H9 (cell line): ENCODE data around the gene PLD4. TPM values are rescaled to one million over a fixed set of nuclear protein-coding genes. Genes with fewer than 3 reads are reported as not detected.

ENCODE experiments used
- DNase-seq: peaks from one replicate; pipeline ENCODE4 v3.0.0-alpha.2; 2017
- H2AFZ ChIP-seq: one replicate; pipeline ENCODE4 v1.6.1; 2013; ENCODE audit warnings: mild to moderate bottlenecking, low read length, control low read depth, moderate library complexity
- H2AK5ac ChIP-seq: 2 replicates; pipeline ENCODE4 v1.6.1; 2013; ENCODE audit warnings: low read length, control low read depth, mixed read lengths; ENCODE audit not compliant: insufficient read length
- H2BK120ac ChIP-seq: one replicate; pipeline ENCODE4 v1.6.1; 2013; ENCODE audit warnings: low read depth, mild to moderate bottlenecking, low read length, control low read depth, inconsistent platforms; ENCODE audit not compliant: poor library complexity, severe bottlenecking
- H2BK12ac ChIP-seq: 2 replicates; pipeline ENCODE4 v1.6.1; 2013; ENCODE audit warnings: low read length, control low read depth, mixed read lengths, low read depth; ENCODE audit not compliant: insufficient read length
- H2BK15ac ChIP-seq: 2 replicates; pipeline ENCODE4 v1.6.1; 2013; ENCODE audit warnings: low read depth, low read length, control low read depth
- H2BK20ac ChIP-seq: one replicate; pipeline ENCODE4 v1.6.1; 2013; ENCODE audit warnings: low read depth, mild to moderate bottlenecking, low read length, control low read depth, inconsistent platforms; ENCODE audit not compliant: poor library complexity, severe bottlenecking
- H2BK5ac ChIP-seq: 2 replicates; pipeline ENCODE4 v1.6.1; 2013; ENCODE audit warnings: low read length, control low read depth, mixed read lengths; ENCODE audit not compliant: insufficient read length
- H3K14ac ChIP-seq: 2 replicates; pipeline ENCODE4 v1.6.1; 2013; ENCODE audit warnings: low read length, control low read depth; ENCODE audit not compliant: insufficient read depth
- H3K18ac ChIP-seq: 2 replicates; pipeline ENCODE4 v1.6.1; 2013; ENCODE audit warnings: low read depth, mild to moderate bottlenecking, mixed read lengths, low read length, control low read depth; ENCODE audit not compliant: insufficient read length
- H3K23ac ChIP-seq: 2 replicates; pipeline ENCODE4 v1.6.1; 2013; ENCODE audit warnings: low read length, control low read depth, mixed read lengths, low read depth; ENCODE audit not compliant: insufficient read length
- H3K23me2 ChIP-seq: 2 replicates; pipeline ENCODE4 v1.6.1; 2013; ENCODE audit warnings: low read depth, mild to moderate bottlenecking, mixed read lengths, low read length, control low read depth; ENCODE audit not compliant: insufficient read length, poor library complexity, severe bottlenecking
- H3K27ac ChIP-seq: 2 replicates; pipeline ENCODE4 v1.5.1; 2013; ENCODE audit warnings: low read length, control low read depth, mixed read lengths, low read depth; ENCODE audit not compliant: insufficient read length
- H3K27me3 ChIP-seq: 2 replicates; pipeline ENCODE4 v1.6.1; 2013; ENCODE audit warnings: low read length, control low read depth, inconsistent platforms; ENCODE audit not compliant: insufficient read depth
- H3K4ac ChIP-seq: 2 replicates; pipeline ENCODE4 v1.6.1; 2013; ENCODE audit warnings: low read depth, mild to moderate bottlenecking, control low read depth, inconsistent platforms, low read length, moderate library complexity
- H3K4me1 ChIP-seq: 2 replicates; pipeline ENCODE4 v1.6.1; 2013; ENCODE audit warnings: low read length, control low read depth, inconsistent platforms; ENCODE audit not compliant: insufficient read depth
- H3K4me2 ChIP-seq: 2 replicates; pipeline ENCODE4 v1.6.1; 2013; ENCODE audit warnings: low read length, control low read depth, mixed read lengths; ENCODE audit not compliant: insufficient read length, insufficient read depth
- H3K56ac ChIP-seq: 2 replicates; pipeline ENCODE4 v1.6.1; 2013; ENCODE audit warnings: low read depth, mild to moderate bottlenecking, mixed read lengths, low read length, control low read depth; ENCODE audit not compliant: insufficient read length
- H3K79me1 ChIP-seq: 2 replicates; pipeline ENCODE4 v1.6.1; 2013; ENCODE audit warnings: low read depth, mild to moderate bottlenecking, moderate library complexity, low read length, control low read depth, inconsistent platforms; ENCODE audit not compliant: insufficient read depth, poor library complexity, severe bottlenecking
- H3K79me2 ChIP-seq: 2 replicates; pipeline ENCODE4 v1.6.1; 2013; ENCODE audit warnings: low read length, control low read depth, inconsistent platforms; ENCODE audit not compliant: insufficient read depth
- H3K9ac ChIP-seq: 2 replicates; pipeline ENCODE4 v1.6.1; 2013; ENCODE audit warnings: low read length, control low read depth, mixed read lengths; ENCODE audit not compliant: insufficient read length; ENCODE audit errors: extremely low read depth
- H3K9me3 ChIP-seq: one replicate; pipeline ENCODE4 v1.6.1; 2013; ENCODE audit warnings: low read depth, low read length, inconsistent platforms; ENCODE audit not compliant: control insufficient read depth
- H3T11ph ChIP-seq: one replicate; pipeline ENCODE4 v1.6.1; 2013; ENCODE audit warnings: mild to moderate bottlenecking, low read length, control low read depth, inconsistent platforms
- H4K20me1 ChIP-seq: one replicate; pipeline ENCODE4 v1.6.1; 2013; ENCODE audit not compliant: control insufficient read depth, insufficient read length, insufficient read depth
- H4K5ac ChIP-seq: 2 replicates; pipeline ENCODE4 v1.6.1; 2013; ENCODE audit warnings: low read depth, mild to moderate bottlenecking, mixed read lengths, low read length, control low read depth; ENCODE audit not compliant: insufficient read length
- H4K8ac ChIP-seq: replicated peaks from 2 replicates; pipeline ENCODE4 v1.6.1; 2013; ENCODE audit warnings: low read length, control low read depth, mixed read lengths, low read depth; ENCODE audit not compliant: insufficient read length
- H4K91ac ChIP-seq: 2 replicates; pipeline ENCODE4 v1.6.1; 2013; ENCODE audit warnings: low read depth, mild to moderate bottlenecking, moderate library complexity, mixed read lengths, low read length, control low read depth; ENCODE audit not compliant: insufficient read length
- H3K27ac Mint-ChIP-seq, 3 experiments: 2 replicates in 2 of 3; 3 replicates in 1 of 3; pipeline ENCODE4 v1.8.0; 2020 to 2021; ENCODE audit warnings: mixed read lengths in 3 of 3, mild to moderate bottlenecking in 1 of 3, moderate library complexity in 1 of 3
- H3K27me3 Mint-ChIP-seq: 2 replicates; pipeline ENCODE4 v1.8.0; 2021; ENCODE audit warnings: low read depth, mild to moderate bottlenecking, moderate library complexity, mixed read lengths
- H3K36me3 Mint-ChIP-seq, 3 experiments: 2 replicates in 2 of 3; 3 replicates in 1 of 3; pipeline ENCODE4 v1.8.0; 2020 to 2021; ENCODE audit warnings: low read depth in 3 of 3, mixed read lengths in 3 of 3; ENCODE audit not compliant: insufficient read depth in 1 of 3
- H3K4me1 Mint-ChIP-seq, 2 experiments: 2 replicates each; pipeline ENCODE4 v1.8.0; 2020; ENCODE audit warnings: mixed read lengths in 2 of 2
- H3K4me3 Mint-ChIP-seq, 2 experiments: 2 replicates in 1 of 2; 3 replicates in 1 of 2; pipeline ENCODE4 v1.8.0; 2020 to 2021; ENCODE audit warnings: mild to moderate bottlenecking in 2 of 2, mixed read lengths in 2 of 2, moderate library complexity in 1 of 2
- H3K9me3 Mint-ChIP-seq, 2 experiments: 2 replicates in 1 of 2; 3 replicates in 1 of 2; pipeline ENCODE4 v1.8.0; 2020; ENCODE audit warnings: mild to moderate bottlenecking in 2 of 2, mixed read lengths in 2 of 2, moderate library complexity in 1 of 2
- CTCF ChIP-seq: fragments of 200-600 bp; sonication (generic); conservative IDR thresholded peaks from 3 replicates; pipeline ENCODE4 v1.8.0; 2021; ENCODE audit warnings: antibody characterized with exemption, mild to moderate bottlenecking
- WGBS: extraction: QIAGEN DNeasy Blood & Tissue Kit; methylation state at CpG from one replicate; pipeline ENCODE4 v1.1.7; 2013; ENCODE audit warnings: missing lambda C conversion rate, low lambda C conversion rate, mixed read lengths; ENCODE audit not compliant: insufficient read length; ENCODE audit errors: extremely low coverage; 5-methylcytosine and 5-hydroxymethylcytosine counted together
- total RNA-seq: library from RNA; stranded (reverse); gene quantifications from 2 replicates; pipeline ENCODE4 v1.2.1, GENCODE V29; 2021

Gene PLD4
- total RNA-seq, 1 experiment from 2014 or later: not detected

- Histone ChIP-seq H3K9me3 (no peaks in the 10 kb centered on the region), H2BK12ac (no peak overlapping the region), H2BK15ac (no peak overlapping the region), H3K4ac (no peak overlapping the region), H3K23ac (no peak overlapping the region), H2AFZ (no peak overlapping the region), H4K8ac (no peak overlapping the region), H3K23me2 (no peaks in the 10 kb centered on the region), H3T11ph (no peak overlapping the region), H3K56ac (no peak overlapping the region), H3K4me2 (no peak overlapping the region), H4K5ac (no peak overlapping the region), H3K27me3 (no peaks in the 10 kb centered on the region), H3K27ac (no peak overlapping the region), H3K4me1 (no peaks in the 10 kb centered on the region), H3K9ac (no peak overlapping the region), H3K18ac (no peak overlapping the region), H2AK5ac (no peak overlapping the region), H4K20me1 (no peaks in the 10 kb centered on the region), H3K14ac (no peak overlapping the region), H2BK120ac (no peak overlapping the region), H3K79me1 (no peaks in the 10 kb centered on the region), H4K91ac (no peak overlapping the region), H3K79me2 (no peaks in the 10 kb centered on the region), H2BK20ac (no peak overlapping the region), H2BK5ac (no peak overlapping the region)
- H3K9me3 Mint-ChIP-seq: peaks cover 0 to 8% of the 10 kb centered on the region in 2 experiments; a peak in 2 of 5 replicates
- DNase-seq: no peak
- H3K4me1 Mint-ChIP-seq: no peaks in the 10 kb centered on the region
- peaks cover 24% of the 10 kb centered on the region for H3K27me3 Mint-ChIP-seq
- WGBS: no CpG with 5 or more reads among the region's 3 CpGs
- no peak overlapping the region; a peak in 1 of 5 replicates for H3K4me3 Mint-ChIP-seq
- no peak overlapping the region for H3K27ac Mint-ChIP-seq
- H3K36me3 Mint-ChIP-seq: no peaks in the 10 kb centered on the region; a peak in 1 of 7 replicates
- no peak for TF ChIP-seq CTCF
These were observed 30.7 kb downstream of the PLD4 start for GRCh38 chr14:104955396-104955770.
